Activated gamma-delta T cell treated with Interleukin-2 at 50 U/mL for 16 hours (primary cell): ENCODE measurements around the gene TSPAN11.
"Not testable (repeated sequence)": the region's sequence is repeated elsewhere in the genome, so short reads cannot be mapped to it uniquely, and the experiment has no call there.

Experiments used
- DNase-seq: peaks from one replicate; pipeline ENCODE4 v3.0.0-alpha.2; 2020

TSPAN11 gene, protein sequence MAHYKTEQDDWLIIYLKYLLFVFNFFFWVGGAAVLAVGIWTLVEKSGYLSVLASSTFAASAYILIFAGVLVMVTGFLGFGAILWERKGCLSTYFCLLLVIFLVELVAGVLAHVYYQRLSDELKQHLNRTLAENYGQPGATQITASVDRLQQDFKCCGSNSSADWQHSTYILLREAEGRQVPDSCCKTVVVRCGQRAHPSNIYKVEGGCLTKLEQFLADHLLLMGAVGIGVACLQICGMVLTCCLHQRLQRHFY

DNA sequence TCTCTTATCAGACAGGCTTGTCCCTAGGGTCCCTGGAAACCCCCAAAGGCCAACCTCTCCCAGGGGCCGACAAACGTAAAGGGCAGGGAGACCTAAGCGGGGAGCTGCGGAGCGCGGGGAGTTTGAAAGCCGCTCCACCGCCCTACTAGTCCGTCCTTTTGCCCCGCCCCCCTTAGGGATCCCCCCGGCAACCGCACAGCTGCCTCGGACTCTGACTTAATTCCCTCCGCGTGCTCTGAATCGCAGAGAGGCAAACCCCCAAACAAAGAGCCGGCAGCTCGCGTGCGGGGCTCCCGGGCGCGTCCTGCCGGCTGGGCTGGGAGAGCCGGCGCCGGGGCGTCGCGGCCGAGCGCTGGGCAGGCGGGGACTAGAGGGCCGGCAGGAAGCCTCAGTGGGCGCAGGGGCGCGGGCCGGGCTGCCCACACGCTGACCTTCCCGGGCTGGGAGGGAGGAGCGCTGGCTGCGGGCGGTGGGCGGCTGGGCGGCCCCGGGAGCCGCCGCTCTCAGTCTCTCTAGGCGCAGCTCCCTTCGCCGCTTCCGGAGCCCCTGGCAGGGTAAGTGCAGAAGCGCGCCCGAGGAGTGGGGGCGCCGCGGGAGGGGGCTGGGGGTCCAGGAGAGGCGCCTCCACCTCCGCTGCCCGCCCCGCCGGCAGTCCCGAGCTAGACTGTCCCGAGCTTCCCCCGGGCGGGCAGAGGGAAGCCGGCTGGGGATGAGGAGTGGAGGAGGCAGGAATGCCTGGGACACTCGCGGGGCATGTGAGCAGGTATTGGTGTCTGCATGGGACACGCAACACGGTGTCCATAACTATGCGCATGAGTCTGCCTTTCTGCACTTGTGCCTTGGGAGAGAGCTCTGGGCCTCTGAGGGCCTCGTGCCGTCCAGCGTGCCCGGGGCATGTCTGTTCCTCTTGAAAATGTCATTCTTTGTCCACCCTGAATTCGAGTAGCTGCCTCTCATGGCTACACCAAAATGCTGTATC, at the start of gene TSPAN11:
TSPAN11 (plus strand) TSS at position 506 of the 979 bp plus-strand sequence. CDS start 27,244 bp downstream, outside the sequence.
- DNase-seq = no peak

DNA sequence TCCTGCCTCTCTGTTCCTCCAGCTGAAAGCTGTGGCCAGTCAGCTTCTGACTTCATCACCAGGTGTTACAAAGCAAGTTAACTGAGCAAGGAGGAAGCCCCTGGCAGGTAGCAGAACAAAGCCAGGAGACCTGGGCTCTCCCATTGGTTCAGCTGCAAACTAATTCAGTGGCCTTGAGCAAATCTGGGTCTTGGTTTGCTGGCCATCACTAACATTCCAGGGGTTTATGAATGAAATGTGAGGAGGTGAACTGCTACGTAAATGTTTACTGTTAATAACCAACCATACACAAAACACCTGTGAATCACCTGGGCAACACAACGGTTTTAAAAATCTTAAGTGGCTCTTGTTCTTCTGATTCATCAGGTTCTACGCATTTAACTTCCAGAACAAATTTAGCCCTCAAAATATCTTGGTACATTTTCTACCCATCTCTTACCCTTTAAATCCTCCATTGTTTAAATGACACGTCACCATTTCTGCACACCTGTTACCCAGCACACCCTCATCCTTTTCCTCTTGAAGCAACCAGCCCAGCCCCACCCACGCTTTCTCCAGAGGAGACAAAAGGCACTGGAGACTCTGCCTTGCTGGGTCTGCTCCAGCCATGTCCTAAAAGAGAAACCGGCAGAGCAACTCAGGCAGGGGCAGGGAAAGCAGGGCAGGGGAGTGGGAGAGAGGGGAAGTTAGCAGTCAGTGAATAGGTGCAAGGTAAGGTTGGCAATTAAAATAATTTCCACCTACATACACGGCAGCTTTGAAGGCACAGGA, 49.3 kb upstream of the TSPAN11 start:
- no peak for DNase-seq

DNA sequence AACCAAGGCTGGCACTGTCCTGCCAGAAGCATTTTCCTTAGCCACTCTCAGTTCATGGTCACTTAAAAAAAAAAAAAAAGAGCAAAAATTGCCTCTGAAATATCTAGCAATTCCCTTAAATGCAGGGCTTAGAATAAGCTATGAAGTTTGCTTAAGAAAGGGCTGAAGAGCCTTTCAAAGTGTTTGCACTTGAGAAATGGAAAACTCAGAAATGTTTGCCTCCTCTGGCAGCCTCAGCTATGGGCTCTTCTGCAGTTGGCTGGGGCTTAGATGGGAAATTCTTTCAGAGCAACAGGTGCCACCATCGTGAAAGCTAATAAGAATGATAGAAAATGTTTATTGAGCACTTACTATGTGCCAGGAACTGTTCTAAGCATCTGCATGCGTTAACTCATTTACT, 48.5 kb upstream of the TSPAN11 start:
- no peak for DNase-seq

DNA sequence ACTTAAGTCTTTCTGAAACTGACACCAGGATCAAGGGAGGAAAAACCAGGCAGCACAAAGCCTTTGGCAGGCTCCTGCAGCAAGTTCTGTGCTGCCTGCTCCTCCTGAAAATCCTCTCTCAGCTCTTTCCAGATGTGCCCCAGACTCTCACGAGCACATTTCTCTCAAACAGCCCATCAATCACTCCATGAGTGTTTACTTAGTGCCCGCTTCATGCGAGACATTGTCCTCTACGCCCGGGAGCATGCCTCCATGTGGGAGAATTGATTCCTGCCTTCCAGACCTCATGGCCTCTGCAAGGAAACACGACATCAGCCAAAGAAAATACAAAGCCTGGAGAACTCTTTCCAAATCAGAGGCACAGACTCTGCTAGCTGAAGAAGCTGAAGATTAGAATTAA, 46.5 kb upstream of the TSPAN11 start:
- DNase-seq = no peak

DNA sequence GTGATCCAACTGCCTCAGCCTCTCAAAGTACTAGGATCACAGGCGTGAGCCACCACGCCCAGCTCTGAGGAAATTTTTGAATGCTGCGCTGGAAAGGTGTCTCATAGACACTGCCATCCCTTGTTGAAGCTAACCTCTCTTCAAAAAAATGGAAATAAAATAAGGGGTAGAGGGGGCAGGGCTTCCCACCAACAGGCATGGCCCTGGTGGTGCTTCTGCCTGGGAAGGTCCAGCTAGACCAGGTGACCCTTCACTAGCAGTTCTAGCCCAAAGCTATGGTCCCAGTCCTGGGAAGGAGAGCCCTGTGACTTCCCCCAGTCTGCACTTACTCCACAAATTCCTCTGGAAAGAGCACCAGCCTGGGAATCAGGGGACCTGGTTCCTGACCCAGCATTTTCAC, 45.7 kb upstream of the TSPAN11 start:
- no peak for DNase-seq

DNA sequence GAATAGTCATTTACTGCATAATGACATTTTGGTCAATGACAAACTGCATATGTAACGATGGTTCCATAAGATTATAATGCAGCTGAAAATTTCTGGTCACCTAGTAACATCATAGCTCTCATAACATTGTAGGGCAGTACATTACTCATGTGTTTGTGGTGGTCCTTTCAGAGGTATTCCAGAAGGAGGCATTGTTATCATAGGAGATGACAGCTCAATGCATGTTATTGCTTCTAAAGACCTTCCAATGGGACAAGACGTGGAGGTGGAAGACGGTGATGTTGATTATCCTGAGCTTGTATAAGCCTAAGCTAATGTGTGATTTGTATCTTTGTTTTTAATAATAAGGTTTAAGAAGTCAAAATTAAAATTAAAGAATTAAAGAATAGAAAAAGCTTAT, 43.8 kb upstream of the TSPAN11 start:
- no peak for DNase-seq

DNA sequence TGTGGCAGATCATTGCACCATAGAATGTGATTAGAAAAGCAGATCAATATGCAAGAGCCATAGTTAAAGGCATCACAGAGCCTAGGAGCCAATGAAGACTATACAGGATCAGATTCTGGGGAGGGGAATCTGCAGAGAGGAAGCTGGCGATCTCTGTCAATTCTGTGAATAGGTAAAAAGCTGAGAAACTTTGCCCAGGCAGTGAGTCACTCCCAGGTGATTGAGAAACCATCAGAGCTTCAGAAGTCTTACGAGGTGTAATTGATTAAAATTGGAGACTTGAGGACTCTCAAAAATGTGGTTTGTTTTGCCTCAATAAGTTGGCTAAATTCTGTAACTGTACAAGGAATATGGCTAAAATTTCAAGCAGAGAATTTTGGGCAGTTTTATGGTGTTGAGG, 41.7 kb upstream of the TSPAN11 start:
- DNase-seq = no peak

DNA sequence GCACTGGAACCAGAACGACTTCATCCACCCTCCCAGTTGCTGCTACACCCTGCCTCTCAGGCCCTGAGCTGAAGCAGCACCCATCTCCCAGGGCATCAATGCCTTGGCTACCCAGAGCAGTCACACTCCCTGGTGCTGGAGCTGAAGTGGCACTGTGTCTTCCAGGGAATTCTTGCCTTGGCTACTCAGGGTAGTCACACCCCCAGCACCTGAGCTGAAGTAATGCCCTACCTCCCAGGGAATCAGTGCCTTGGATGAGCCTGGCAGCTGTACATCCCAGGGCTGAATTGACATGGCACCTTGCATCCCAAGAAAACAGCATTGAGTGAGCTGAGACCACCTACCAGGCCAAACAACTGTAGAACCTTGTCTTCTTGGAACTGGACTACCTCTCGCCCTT, 41.2 kb upstream of the TSPAN11 start:
- DNase-seq = no peak

DNA sequence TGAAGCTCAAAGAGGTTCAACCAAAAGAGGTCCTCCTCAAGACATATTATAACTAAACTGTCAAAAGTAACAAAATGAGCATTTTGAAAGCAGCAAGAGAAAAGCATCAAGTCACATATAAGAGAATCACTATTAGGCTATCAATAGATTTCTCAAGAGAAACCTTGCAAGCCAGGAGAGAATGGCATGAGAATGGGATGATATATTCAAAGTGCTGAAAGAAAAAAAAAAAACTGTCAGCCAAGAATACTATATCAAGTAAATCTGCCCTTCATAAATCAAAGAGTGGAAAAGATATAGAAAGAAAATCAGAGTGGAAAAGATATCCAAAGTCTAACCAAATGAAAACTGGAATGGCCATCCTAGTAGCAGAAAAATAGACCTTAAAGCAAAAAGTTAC, 39.3 kb upstream of the TSPAN11 start:
- no peak for DNase-seq

DNA sequence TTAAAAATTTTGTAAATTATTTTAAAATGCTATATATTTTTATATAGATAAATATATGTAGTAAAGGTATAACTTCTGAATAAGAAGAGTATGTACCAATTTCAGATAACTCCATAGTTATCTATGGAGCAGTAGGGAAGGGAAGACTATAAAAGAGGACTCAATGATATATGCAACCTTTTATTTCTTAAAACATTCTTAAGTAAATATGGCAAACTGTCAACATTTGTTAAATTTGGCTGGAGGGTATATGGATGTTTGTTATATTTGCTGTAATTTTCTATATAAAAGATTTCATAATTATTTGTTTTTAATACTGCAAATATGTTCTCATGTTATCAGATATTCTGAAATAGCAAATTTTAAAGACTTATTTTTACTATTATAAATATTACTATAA, 38.3 kb upstream of the TSPAN11 start:
- DNase-seq = no peak

DNA sequence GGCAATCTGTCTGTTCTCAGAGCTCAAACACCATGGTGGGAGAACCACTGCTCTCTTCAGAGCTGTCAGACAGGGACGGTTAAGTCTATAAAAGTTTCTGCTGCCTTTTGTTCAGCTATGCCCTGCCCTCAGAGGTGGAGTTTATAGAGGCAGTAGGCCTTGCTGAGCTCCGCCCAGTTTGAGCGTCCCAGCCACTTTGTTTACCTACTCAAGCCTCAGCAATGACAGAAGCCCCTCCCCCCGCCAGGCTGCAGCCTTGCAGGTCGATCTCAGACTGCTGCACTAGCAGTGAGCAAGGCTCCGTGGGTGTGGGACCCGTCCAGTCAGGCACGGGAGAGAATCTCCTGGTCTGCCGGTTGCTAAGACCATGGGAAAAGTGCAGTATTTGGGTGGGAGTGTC, 32.0 kb upstream of the TSPAN11 start:
- DNase-seq = not testable (repeated sequence)

DNA sequence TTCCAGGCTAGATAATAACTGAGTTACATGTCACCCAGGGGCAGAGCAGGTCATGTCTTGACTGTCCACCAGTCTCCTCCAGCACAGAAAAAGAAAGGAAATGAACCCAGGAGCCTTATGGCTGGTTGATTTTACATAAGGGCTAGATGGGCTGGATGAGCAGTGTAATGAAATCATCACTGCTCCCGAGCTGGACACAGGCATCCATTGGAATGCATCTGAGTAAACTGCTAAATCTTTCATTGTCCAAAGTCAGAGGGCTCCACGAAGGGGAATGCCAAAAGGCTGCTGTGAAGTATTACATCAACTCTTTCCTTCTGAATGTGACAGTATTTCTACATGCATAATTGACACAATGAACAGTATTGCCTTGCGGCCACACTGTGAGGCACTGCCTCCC, 30.1 kb upstream of the TSPAN11 start:
- DNase-seq = no peak

DNA sequence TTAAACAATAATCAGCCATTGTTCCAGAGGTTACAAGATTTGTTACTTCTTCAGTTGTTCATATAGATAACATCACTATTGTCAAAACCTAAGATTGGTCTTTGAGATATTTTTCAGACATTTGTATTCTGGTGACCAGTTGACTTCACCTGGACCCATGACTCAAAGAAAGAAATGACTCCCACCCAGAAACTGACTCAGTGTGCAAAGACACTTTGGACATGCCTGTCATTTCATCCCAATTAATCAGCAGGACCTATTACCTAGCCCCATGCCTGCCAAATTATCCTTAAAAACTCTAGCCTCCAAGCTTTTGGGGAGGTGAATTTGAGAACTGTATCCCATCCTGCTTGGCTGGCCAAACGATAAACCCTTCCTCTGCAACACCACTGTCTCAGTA, 27.7 kb upstream of the TSPAN11 start:
- no peak for DNase-seq

DNA sequence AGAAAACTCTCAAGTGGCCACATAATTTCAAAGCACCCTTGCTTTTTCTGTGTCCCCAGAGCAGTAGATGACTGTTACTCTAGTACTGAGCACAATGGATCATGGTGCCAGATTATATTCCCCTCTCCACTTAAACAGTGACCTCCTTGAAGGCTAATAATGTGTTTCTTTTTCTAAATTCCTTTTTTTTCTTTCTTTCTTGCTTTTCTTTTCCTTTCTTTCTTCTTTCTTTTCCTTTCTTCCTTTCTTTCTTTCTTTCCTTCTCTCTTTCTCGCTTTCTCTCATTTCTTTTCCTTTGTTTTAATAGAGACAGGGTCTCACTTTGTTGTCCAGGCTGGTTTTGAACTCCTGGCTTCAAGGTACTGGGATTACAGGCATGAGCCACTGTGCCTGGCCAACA, 26.2 kb upstream of the TSPAN11 start:
- DNase-seq = no peak

DNA sequence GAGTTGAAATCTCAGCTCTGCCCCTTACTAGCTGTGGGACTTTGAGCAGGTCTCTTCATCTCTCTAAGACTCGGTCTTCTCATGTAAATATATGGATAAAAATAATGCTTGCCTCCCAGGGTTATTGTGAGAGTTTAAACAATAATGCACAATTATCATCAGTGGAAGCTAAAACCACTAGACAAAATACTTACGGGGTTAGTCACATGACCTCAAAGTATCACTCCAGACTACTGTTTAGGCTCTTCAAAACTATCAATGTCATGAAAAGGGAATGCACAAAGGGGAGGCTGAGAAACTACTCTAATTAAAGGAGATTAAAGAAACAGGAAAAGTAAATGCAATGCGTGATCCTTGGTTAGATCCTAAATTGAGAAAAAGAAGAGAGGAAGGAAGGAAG, 24.5 kb upstream of the TSPAN11 start:
- no peak for DNase-seq

DNA sequence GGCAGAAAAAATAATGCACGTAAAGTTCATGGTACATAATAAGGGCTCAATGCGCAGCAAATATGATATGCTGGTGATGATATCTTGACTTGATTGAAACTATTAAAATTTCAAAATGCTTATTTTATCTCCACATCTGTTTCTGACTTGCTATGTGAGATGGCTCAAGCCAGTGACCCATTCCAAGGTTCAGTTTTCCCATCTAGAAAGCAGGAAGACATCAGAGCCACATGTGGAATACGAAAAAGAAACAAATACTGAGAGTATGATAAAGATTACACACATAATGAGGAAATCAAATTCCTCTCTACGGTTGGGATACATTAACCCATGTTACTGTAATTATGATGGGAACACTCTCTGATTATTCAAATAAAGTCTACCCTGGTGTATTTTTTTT, 24.0 kb upstream of the TSPAN11 start:
- DNase-seq = no peak

DNA sequence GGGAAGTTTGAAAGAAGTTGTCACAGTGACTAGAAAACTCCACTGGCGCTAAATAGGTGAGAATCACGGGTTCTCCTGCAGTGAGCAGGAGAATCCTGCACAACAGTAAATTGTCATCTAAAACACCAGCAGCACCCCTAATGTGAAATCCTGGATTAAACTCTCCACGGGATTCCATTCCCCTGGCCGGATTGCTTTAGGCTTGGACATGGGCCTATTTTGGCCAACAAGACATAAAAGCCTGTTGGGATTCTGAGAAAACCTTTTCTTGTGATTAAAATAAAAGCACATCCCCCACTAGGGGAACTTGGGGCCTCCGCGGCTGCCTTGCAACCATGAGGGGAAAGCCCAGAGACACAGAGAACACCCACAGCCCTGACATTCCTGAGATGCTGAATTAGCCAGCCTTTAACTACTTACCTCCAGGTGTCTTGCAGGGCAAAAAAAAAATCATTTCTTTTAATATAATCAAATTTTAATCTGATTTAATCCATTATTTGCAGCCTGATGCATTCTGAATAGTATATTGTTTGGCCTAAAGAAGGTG, 21.0 kb upstream of the TSPAN11 start:
- DNase-seq = no peak

DNA sequence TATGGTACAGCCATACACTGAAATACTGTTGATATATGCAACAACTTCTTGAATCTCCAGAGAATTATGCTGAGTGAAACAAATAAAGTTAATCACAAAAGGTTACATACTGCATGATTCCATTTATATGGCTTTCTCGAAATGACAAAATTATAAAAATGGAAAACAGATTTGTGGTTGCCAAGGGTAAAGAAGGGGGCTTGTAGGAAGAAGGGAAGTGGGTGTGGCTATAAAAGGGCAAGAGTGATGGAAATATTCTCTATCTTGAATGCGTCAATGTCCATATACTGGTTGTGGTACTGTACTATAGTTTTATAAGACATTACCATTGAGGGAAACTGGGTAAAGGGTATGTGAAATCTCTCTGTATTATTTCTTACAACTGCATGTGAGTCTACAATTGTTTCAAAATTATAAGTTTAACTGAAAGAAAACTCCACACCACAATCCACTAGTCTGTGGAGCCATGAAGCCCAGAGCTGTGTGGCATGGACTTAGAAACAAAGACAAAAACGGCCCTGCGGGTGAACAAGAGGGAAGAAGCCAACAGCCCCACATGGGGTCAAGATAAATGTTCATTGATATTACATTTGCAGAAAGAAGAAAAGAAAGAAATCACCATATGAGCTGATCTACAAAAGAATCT, 18.3 kb upstream of the TSPAN11 start:
- DNase-seq = no peak

DNA sequence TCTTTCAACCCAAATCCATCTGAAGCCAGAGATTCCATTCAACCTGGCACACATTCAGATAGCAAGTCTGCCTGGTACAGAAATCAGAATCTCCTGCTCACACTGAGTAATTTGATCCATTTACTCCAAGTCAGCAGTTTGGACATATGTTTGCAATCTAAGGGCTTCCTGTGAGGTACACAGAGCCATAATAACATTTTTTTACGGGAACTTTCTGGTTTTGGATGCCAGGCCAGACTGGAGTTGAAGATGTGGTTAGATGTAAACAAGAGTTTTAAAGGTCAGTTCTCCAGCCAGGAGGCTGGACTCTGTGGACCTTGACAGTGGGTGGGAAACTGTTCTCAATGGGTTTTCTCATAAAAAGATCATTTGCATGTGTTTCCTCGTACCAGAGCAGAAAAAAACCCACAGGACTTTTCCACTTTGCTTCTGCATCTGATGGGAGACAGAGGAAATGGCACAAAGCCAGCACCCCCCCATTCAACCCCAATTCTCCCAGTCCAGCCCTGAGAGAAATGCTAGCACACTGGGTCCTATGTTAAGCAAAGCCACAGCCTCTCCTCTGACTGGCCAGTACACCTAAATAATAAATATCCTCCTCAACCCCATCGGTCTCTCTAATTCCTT, 17.7 kb upstream of the TSPAN11 start:
- DNase-seq = no peak

DNA sequence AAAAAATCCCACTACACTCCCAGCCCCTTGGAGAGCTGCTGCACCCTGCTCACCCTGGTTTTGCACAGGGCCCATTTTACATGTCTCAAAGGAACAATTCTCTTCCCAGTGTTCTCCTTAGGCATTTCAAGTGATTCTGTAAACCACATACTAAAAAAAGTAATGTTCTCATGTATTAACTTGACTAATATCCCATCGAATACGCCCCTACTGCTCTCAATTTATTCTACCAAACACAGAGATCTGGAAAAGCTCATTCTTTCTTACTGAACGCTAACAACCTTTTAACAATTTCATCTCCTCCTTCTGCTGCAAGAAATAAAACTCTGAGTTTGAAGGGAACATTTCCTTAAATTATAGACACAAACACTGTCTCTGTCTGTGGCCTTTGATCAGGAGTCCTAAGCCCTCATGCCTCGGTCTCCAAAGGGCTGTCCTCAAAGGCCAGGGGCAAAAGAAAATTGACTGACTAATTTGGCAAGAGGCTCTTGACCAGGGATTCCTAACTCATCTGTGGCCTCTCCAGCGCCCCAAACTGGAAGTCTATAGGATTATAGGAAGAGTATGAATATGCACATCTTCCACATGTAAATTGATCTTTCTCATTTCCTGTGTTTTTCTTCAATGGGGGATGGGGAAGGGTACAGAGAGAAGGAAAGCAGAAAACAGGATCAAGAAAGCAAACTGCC, 17.1 kb upstream of the TSPAN11 start:
- DNase-seq = no peak

DNA sequence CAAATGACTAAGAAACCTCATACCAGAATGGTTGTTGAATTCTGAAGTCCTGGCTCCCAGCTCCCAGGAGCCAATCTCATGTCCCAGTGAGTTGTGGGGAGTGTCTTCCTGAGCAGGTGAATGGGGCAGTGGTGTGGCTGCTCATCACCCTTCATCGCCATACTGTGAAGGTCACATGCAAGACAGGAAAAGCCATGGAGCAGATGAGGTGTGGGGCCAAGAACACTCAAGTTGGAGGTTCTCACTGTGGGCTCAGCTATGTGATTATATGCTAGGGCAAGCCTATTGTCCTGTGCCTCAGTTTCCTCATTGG, 16.6 kb upstream of the TSPAN11 start:
- DNase-seq = no peak

DNA sequence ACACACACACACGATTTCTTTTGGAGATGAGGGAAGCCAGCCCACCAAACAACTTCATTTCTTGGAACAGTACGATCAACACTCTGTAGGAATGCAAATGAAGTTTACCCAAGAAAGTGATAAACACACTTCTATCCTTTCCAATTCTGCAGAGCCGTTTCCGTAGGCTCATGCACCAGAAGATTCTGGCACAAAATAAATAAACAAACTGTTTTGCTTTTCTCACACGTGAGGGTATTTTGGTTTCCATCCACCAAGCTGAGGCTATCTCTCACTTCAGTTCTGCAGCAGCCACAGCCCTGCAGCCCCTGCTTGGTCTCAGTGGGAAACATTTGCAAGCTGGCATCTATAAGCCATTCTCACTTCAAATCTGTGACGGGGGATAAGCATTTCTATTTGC, 15.3 kb upstream of the TSPAN11 start:
- no peak for DNase-seq
